GM12892 (cell line): Measurements from ENCODE around the gene MTMR10.

Source experiments
- DNase-seq: peaks from one replicate; pipeline ENCODE4 v3.0.0; 2011; ENCODE audit not compliant: insufficient read length
- FAIRE-seq: peaks from 2 replicates; lab custom pipeline; 2011; peaks lifted over from hg19 to GRCh38; lab: Jason Lieb, UNC
- POLR2A ChIP-seq: IDR thresholded peaks from 2 replicates; pipeline ENCODE4 v1.6.1; 2011; ENCODE audit warnings: low read depth, low read length, control low read depth
- POLR2AphosphoS5 ChIP-seq: IDR thresholded peaks from 2 replicates; pipeline ENCODE4 v1.6.1; 2011; ENCODE audit warnings: low read depth, low read length, control low read depth
- TAF1 ChIP-seq: IDR thresholded peaks from 2 replicates; pipeline ENCODE4 v1.6.1; 2011; ENCODE audit warnings: low read depth, mild to moderate bottlenecking, control low read depth, low read length, borderline replicate concordance

MTMR10 gene

DNA sequence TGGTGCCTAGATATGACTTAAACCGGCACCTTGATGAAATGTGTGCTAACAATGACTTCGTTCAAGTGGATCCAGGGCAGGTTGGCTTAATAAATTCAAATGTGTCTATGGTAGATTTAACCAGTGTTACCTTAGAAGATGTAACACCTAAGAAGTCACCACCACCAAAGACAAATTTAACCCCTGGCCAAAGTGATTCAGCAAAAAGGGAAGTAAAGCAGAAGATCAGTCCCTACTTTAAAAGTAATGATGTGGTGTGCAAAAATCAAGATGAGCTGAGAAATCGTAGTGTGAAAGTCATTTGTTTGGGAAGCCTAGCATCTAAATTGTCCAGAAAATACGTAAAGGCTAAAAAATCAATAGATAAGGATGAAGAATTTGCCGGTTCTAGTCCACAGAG is 86.6 kb downstream of the MTMR10 start:
- FAIRE-seq (no peak), DNase-seq (no peak)
- no peak for TF ChIP-seq POLR2AphosphoS5
- TF ChIP-seq TAF1 = no peak

DNA sequence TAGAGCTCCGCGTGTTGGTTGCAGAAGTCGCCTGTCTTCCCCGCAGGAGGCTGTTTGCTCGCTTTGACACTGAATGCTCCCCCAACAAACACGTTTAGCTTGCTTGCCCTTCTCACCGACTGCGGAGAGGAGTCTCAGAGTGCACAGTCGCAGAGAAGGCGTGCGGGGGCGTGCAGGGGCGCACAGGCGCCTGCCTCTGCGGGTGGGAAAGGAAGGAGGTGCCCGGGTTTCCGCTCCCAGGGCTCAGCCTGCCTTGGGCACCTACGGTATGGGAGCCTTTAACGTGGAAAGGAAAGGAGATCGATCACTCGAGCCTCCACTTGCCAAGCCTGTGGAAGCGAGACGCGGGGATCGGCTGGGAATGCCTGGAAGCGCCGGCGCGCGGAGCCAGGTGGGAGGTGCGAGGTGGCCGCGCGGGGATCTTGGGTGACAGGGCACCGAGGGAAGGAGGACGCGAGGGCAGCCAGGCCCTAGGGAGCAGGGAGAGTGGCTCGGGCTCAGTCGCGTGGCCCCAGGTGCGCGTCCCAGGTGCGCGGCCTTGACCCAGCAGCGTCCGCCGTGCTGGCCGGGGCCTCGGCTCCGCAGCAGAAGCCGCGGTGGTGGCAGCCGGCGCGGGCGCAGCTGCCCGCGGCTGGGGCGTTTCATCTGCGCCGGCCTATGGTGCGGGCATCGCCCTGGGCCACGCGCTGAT is 87.8 kb downstream of the MTMR10 start, which contains the start of gene FAN1:
Gene FAN1 (plus strand): TSS at position 419 of the 691 bp plus-strand sequence. CDS start 749 bp downstream, outside the sequence.
- DNase-seq (peak; percentile 75), FAIRE-seq (peak; percentile 93)

DNA sequence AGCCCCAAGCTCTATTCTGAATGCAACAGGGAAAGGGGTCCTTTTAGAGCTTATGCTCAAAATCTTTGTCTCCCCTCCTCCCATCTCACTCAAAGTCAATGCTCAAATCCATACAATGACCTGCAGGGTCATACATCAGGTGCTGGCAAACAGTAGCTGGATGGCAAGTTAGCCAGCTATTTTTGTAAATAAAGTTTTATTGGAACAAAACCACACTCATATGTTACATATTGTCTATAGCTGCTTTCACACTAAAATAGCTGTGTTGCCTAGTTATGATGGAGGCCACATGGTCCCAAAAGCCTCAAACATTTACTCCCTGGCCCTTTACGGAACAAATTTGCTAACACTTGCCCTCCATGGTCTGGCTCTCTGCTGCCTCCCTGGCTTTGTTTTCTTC is 89.5 kb downstream of the MTMR10 start:
- no peak for DNase-seq
- TF ChIP-seq TAF1 = no peak
- TF ChIP-seq POLR2AphosphoS5 = no peak
- TF ChIP-seq POLR2A = no peak
- no peak for FAIRE-seq

More for the DNA sequence above, 87.8 kb downstream of the MTMR10 start, which contains the start of gene FAN1:
- TF ChIP-seq POLR2AphosphoS5 (peak; percentile 85), TAF1 (peak; percentile 82), POLR2A (peak; percentile 83)

DNA sequence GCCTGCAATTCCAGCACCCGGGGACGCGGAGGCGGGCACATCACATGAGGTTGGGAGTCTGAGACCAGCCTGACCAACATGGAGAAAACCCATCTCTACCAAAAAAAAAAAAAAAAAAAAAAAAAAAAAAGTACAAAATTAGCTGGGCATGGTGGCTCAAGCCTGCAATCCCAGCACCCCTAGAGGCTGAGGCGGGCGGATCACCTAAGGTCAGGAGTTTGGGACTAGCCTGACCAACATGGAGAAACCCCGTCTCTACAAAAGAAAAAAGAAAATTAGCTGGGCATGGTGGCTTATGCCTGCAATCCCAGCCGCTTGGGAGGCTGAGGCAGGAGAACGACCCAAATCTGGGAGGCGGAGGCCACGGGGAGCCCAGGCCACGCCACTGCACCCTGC is 95.2 kb downstream of the MTMR10 start:
- FAIRE-seq = no peak
- no peak for TF ChIP-seq POLR2A
- TF ChIP-seq POLR2AphosphoS5 = no peak
- no peak for TF ChIP-seq TAF1
- no peak for DNase-seq

DNA sequence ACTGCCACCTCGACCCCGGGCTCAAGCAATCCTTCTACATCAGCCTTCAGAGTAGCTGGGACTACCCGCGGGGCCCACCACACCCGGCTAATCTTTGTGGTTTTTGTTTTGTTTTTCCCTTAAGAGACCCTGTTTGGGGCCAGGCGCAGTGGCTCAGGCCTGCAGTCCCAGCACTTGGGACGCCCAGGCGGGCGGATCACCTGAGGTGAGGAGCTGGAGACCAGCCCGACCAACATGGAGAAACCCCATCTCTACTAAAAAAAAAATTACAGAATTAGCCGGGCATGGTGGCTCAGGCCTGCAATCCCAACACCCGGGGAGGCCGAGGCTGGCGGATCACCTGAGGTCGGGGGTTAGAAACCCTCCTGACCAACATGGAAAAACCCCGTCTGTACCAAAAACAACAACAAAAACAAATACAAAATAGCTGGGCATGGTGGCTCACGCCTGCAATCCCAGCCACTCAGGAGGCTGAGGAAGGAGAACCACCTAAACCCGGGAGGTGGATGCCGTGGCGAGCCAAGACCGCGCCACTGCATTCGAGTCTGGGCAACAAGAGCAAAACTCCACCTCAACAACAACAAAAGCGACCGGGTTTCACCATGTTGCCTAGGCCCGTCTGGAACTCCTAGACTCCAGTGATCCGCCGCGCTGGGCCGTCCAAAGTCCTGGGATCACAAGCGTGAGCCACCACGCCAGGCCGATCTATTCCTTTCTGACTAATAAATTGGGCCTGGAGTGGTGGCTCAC is 95.8 kb downstream of the MTMR10 start:
- no peak for DNase-seq
- TF ChIP-seq POLR2A (no peak), POLR2AphosphoS5 (no peak), TAF1 (no peak)
- FAIRE-seq = no peak

DNA sequence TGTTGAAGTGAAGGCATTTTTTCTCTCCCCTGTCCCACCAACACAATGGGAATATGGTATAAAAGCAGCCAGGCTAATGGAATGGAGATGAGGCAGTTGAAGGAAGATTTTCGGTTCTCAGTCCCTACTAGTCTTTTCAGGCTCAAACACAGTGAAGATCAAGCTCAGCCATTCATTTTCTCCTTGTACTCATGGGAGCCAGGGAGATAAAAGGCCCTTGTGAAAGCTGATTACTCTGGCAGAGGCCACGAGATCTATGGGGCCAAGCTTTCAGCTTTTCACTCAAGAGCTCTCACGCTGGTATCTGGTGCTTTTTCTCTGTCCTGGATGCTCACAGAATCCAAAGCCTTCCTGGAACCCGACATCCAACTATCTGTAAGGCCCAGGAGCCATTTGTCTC is 102.2 kb downstream of the MTMR10 start:
- no peak for FAIRE-seq
- no peak for DNase-seq
- TF ChIP-seq POLR2AphosphoS5 (no peak), POLR2A (no peak), TAF1 (no peak)
